Measurements from ENCODE around the gene MAP7D1.
"Not testable (repeated sequence)": the region's sequence is repeated elsewhere in the genome, so short reads cannot be mapped to it uniquely, and the experiment has no call there.

Gene MAP7D1

DNA sequence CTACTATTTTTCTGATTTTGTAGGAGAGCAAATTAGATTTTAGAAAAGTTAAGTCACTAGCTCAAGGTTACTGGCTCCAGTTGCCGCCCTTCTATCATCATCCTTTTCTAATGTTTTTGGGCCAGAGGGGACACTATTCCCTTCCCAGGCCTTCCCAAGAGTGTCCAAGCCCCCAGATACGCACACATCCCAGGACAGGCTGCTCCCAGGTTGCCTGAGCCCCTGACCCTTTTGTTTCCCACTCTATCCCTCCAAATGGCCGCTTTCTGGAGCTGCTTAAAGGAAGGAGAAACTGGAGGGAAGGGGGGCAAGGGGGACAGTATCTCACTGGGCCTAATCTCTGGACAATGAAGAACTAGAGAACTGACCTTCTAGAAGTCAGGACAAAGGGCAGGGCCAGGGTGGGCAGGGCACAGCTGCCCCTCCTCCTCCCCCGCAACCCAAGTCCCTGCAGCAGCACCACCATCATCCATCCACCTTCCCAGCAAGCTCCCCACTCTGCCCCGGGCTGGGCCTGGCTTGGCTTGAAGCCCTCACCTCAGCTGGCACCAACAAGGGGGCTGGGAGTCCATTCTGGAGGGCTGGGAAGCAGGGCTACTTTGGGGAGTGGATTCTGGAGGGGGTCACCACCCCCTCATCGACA, 1.1 kb upstream of the MAP7D1 start:
- no peak for DNase-seq

GRCh38 chr1:36156329-36157114, 562 bp downstream of the MAP7D1 start:
- peak; percentile 17 for DNase-seq

GRCh38 chr1:36157115-36157903, 1.3 kb downstream of the MAP7D1 start:
- DNase-seq = no peak

DNA sequence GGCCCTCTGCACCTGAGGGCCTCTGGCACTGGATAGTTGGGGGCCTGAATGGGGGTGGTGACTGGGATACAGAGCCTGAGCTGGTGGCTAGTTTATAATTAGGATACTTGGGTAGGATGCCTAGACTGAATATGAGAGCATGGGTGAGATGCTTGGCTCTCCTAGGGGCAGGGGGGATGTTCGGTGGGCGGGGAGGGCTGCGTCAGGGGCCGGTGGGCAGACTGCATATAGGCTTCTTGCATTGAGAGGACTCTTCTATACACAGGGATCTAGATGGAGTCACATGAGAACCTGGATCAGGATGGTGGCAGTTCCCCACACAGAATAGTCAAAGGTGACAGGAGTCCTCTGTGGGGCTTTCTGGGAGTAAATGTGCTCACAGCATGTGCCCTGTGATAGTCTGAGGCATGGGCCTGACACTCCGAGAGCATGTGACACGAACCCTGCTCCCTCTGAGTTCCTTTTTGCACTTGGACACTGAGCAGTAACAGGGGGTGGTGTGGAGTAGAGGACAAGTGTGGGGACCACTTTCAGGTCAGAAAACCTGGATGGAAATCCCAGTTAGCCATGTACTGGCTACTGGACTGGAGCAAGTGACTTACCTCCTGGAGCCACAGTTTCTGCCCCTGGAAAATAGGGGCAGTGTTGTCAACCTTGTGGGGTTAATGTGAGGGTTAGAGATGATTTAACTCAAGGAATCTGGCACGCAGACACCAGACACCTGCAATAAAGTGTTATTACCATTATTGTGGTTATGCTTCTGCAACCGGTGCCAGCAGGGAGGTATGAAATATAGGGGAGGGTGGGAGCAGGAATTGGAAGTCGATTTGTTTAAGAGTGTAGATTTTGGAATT, 2.2 kb downstream of the MAP7D1 start:
- DNase-seq = no peak

DNA sequence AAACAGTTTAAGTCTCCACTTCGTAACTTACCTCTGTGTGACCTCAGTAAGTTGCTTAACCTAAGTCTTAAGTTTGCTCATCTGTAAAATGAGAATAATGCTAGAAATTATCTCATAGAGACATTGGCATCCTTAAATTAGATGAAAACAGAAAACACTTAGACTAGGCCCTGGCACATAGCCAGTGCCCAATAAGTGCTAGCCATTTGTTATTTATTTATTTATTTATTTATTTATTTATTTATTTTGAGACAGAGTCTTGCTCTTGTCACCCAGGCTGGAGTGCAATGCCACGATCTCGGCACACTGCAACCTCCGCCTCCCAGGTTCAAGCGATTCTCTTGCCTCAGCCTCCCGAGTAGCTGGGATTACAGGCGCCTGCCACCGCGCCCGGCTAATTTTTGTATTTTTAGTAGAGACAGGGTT, 2.9 kb downstream of the MAP7D1 start:
- not testable (repeated sequence) for DNase-seq

- DNase-seq = no peak
Measured at GRCh38 chr1:36159614-36160387, 3.8 kb downstream of the MAP7D1 start.

GRCh38 chr1:36160388-36160948, 4.5 kb downstream of the MAP7D1 start:
- DNase-seq = no peak

DNA sequence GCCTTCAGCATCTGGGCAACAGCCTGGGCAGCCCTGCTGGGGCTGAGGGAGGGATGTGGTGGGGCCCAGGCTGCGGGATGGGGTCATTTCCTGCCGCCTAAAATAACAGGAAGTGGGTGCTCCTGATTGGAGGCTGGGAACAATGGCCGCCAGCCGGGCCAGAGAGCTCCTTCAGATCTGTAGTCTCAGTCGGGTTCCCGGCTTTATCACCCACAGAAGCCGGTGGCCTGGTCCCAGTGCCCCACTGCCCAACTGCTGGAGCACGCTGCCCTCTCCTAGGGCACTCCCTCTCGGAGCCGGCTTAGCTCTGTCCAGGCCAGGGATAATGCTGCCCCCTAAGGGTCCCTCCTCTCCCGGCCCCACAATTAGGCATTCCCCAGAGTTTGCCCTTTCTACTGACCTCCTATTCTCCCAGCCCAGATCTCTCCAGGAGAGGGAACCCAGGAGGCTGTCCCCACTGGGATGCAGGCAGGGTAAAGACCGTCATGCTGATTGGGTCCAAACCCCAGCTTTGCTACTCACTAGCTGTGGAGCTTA, 5.1 kb downstream of the MAP7D1 start:
- DNase-seq = peak; percentile 37

DNA sequence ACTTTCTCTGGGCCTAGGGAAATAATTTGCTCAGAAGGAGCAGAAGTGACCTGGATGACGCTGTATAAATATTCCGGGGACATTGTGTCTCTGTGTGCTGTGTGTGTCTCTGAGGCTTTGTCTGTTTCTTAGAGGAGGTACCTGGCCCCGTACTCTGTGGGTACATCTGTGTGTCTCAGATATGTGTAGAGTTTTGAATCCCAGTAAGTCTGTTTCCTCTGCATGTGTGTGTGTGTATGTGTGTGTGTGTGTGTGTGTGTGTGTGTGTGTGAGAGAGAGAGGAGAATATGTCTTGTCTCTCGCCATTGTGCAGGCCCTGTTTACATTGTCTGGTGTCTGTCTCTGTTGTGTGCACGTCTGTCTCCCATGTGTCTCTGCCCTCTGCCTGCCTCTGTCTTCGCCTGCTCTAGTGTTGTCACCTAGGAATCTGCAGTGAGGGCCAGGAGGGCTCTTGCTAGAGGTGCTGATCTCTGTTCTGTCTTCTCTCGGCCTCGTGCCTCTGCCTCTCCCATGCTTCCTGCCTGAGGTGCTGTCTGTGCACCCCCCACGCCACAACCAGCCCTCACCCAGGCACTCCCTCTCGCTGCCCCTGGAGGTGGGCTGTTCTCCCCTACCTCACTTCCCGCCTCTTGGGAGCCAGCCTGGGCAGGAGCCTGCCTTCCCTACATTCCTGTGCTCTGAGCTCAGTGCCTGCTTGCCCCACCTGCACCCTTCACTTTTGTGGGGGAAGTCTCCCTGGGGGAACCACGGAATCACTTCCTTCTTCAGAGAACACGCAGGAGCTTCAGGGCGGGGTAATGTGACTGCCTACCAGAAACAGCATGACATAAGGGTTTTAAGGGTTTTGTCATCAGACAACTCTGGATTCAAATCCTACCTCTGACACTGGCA, 5.9 kb downstream of the MAP7D1 start:
- no peak for DNase-seq

GRCh38 chr1:36162680-36163239, 6.8 kb downstream of the MAP7D1 start:
- no peak for DNase-seq

- no peak for DNase-seq
Measured at GRCh38 chr1:36163426-36163825, 7.5 kb downstream of the MAP7D1 start.

GRCh38 chr1:36164361-36164760, 8.4 kb downstream of the MAP7D1 start:
- DNase-seq = no peak

- DNase-seq = no peak
Measured at GRCh38 chr1:36165145-36165544, 9.2 kb downstream of the MAP7D1 start.

GRCh38 chr1:36166136-36166535, 10.2 kb downstream of the MAP7D1 start:
- DNase-seq = no peak

- no peak for DNase-seq
Measured at GRCh38 chr1:36166938-36167905, 11.3 kb downstream of the MAP7D1 start.

GRCh38 chr1:36168514-36168913, 12.6 kb downstream of the MAP7D1 start:
- no peak for DNase-seq

- DNase-seq = no peak
Measured at GRCh38 chr1:36170643-36171412, 14.9 kb downstream of the MAP7D1 start.

Measured in NCI-H2029 (cell line).